Mucosa of gallbladder (tissue), 1 donor: ENCODE measurements around the gene ABTB1. TPM values are rescaled to one million over a fixed set of nuclear protein-coding genes. Genes with fewer than 3 reads are reported as not detected.
"Not testable (repeated sequence)": the region's sequence is repeated elsewhere in the genome, so short reads cannot be mapped to it uniquely, and the experiment has no call there.

Experiments used
- DNase-seq: peaks from one replicate; pipeline ENCODE4 v3.0.0-alpha.2; 2020; ENCODE audit warnings: low spot score
- total RNA-seq: library from RNA; stranded (reverse); gene quantifications from one replicate; pipeline ENCODE4 v1.2.1, GENCODE V29; 2021
- donor health status: DM: no; HTN: no; CAD: no.

ABTB1 gene
- total RNA-seq, 1 donor from 2014 or later = 57.7 TPM

DNA sequence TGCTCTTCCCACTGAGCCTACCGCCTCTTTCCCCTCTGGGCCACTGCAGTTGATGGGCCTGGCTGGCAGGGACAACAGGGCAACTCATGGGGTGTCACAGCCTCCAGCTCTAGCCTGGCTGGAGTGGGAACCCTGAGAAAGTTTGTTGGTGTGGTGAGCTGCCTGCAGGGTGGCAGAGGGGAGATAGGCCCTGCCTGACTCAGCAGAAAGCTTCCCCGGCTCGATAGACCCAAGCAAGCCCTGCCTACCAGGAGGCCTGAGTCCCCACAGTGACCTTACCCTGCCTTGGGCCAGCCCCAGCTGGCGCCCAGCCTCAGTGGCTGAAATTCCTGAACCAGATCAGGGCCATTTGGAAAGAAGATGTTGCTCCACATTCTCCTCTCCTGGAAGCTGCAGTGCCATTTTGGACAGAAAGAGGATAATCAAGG, 29.4 kb downstream of the ABTB1 start:
- no peak for DNase-seq

GRCh38 chr3:127704840-127705239, 32.1 kb downstream of the ABTB1 start:
- not testable (repeated sequence) for DNase-seq

DNA sequence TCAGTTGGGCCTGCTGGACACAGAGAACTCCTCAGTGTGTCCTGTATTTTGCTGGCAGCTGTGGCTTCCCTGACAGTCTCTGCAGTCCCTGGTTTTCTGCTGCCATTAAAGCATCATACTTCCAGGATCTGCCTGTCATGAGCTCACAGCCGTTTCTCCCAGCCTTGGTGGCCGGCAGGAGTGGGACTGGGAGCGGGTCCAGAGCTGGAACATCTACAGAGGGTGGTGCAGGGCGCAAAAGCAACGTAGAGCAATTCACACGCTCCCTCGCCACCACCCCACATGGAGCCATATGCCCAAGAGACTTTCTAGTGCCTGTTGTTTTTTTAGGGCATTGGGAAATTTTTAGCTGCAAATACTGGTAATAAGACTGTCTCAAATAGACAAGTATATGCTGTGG, 33.6 kb downstream of the ABTB1 start:
- DNase-seq = no peak

DNA sequence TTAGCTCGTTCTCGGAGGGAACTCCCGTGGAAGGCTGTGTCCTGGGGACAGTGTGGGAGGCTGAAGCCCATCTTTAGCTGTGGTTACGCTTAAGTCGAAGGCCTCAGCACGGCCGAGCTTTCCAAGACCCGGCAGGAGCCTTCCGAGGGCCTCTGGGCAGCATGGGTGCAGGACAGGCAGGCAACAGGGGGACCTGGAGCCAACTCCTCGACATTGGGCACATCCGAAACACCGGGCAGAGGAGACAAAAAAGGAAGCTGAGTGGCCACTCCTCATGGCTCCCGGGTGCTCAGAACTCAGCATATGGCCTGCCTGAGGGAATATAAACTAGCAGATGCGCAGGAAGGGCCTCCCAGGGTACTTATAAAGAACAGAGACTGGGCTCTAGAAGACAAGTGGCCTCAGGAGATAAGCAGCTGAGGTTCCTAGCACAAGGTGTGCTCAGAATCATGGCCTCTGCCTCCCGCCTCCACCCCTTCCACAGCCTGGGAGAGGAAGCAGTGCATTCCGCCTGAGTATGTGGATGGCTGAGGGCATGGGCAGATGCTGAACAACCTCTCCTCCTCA, 34.1 kb downstream of the ABTB1 start:
- DNase-seq = no peak

DNA sequence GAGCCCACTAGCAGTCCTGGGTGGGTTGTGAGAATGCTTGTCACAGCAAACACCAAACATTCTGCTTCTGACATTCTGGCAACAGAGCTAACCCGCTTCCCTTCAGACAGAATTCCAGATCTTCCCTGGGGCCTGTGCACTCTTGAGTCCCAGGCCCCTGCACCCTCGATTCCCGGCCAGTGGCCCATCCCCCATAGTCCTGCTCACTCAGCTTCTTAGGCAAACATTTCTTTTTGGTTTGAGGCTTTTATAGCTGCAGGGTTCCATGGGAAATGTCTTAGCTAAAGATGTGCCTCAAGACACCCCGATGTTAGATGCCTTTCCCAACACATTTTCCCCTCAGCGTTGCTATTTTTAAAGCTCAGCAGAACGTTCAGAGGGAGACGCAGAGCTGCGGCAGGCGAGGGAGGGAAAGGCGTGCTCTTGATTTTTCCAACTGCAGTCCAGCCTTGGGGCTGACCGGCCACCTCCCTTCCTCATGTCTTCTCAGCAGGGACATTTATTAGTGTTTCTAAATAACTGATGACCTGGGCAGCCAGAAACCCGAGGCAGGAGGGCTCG, 35.2 kb downstream of the ABTB1 start:
- DNase-seq = no peak

- DNase-seq = no peak
Measured at GRCh38 chr3:127708837-127709236, 36.1 kb downstream of the ABTB1 start.

GRCh38 chr3:127709320-127710060, 36.7 kb downstream of the ABTB1 start:
- no peak for DNase-seq

DNA sequence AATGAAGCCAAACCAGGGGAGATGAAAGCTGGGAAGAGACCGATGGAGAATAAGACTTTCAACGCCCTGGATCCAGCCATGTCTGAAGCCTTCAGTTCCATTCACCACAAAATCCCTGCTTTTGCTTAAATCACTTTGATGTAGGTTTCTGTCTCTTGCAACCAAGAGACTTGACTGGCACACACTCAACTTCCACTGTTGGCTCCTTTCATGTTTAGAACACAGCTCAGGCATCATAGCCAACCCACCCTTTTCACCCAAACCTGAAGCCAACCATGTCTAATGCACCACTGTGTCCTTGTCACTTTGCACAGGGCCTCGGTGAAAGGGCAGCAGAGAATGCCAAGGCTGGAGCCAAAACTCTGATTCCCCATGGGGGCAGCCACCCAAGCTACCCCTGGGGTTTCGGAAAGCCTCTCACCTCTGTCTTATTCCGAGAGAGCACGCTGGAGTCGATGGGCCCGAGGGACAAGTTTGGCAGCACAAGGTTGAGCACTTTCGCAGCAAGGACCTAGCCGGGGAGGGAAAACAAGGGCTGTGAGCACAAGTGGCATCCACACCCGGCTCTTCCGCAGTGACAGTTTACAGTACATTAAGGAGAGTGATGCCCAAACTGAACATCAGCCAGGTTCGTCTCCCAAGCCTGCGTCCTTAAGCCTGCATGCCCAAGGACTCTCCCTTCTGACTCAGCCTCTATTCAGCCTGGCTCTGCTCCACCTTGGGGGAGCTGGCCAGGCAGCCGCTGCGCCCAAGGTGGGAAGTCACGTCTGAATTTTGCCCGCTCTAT, 37.6 kb downstream of the ABTB1 start:
- no peak for DNase-seq

DNA sequence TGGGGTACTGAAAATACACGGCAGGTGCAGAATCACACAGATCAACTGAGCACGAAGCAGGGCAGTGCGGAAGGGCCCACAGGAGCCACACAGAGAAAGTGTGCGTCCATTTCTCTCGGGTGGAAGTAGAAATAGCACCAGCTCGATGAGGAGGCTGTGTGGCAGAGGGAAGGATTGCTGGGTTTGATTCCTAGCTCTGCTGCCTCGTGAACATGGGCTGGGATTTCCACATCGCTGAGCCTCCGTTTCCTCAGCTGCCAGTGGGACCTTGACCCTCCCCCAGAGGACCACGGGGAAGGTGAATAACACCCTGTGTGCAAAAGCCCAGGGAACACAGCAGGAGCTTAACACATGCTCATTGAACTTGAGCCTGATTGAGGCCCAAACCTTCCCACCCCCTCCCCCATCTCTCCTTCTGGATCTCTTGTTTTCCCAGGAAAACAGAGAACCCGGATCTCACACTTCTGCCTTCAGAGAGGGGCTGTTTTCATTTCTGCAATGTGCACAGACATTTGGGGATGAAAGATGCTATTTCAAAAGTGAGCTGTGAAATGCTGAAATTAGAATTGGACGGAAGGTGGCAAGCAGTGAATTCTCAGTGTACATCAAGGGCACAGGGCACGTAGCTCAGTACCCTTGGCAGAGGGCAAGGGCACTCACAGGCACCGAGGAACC, 38.4 kb downstream of the ABTB1 start:
- DNase-seq = no peak

DNA sequence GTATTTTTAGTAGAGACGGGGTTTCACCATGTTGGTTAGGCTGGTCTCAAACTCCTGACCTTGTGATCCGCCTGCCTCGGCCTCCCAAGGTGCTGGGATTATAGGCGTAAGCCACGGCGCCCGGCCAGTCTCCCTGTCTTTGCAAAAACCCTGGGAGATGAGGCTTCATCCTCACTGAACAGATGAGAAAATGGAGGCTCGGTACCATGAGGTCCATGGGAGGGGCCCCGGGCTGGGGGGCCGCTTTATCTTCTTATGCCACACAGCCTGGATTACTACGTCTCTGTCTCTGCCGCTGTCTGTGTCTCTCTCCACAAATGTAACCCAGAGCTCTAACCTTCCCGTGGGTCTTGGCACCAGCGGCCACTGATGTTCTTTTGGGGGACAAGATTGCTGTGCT, 39.1 kb downstream of the ABTB1 start:
- DNase-seq = no peak

DNA sequence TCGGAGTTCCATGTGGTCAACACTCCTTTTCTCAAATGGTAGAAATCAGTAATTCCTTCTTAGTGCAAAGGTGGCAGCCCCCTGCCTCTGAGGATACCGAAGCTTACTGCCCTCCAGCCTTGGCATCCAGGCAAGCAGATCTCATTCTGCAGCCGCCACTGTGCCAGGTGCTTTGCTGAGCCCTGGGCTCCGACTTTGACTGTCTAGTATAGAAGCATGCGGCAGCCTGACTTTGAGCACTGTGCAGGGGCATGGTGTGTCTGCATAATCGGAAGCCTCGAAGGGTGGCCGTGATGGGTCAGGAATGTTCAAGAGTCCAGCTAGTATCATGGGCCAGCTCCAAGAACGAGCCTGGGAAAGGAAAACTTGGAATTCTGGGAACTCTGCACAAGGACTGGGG, 39.7 kb downstream of the ABTB1 start:
- DNase-seq = no peak

GRCh38 chr3:127712881-127713771, 40.4 kb downstream of the ABTB1 start:
- DNase-seq = no peak

DNA sequence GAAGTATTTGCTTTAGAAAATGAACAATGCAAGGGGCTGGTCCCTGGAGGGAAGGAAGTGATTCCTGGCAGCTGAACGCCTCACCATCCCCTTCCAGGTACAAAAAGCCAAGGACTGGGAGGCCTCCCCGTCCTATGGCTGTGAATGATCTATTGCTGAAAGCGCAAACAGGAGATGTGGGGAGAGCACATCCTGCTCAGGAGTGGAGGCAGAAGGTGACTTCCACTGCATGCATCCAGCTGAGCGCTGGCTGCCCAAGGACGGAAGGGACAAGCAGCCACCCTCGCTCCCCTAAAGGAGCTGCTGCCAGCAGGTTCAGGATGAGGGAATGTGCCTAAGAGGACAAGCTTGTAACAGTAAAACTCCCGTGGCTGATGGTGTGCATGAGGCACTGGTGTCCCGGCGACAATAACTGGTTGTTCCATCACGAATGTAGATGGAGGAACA, 41.4 kb downstream of the ABTB1 start:
- no peak for DNase-seq

GRCh38 chr3:127714866-127715265, 42.1 kb downstream of the ABTB1 start:
- DNase-seq = no peak

DNA sequence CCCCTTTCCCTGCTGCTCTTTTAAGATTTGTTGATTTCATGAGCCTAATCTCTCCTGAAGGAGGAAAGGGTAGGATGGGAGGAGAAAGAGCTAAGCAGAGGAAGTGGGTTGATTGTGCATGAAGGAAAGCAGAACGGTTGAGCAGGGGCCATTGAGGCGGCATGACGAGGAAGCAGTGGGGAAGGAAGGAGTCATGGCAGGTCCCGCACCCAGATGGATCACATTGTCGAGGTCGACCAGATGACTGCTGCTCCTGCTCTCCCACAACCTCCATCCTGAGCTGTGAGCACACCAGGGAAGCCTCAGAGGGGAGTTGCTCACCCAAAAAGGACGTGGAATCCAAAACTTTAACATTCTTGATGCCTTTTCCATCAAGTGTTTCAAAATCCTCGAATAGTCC, 42.8 kb downstream of the ABTB1 start:
- DNase-seq = no peak

DNA sequence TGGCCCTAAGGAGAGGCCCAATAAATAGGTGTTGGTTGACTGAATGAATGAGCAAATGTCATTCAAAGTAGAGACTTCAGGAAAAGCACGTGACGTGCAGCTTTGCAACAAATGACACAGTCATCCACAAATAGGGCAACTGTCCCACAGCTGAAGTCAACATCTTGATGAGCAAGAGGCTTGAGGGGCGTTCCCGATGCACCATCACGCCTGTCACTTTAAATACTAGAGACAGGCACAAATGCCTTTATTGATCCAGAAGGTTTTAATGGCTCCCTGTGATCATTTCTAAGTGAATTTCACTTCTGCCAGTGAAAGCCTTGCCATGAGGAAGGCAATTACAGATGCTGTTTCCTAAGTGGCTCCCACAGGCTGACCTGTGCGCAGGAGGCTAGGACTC, 43.6 kb downstream of the ABTB1 start:
- no peak for DNase-seq

DNA sequence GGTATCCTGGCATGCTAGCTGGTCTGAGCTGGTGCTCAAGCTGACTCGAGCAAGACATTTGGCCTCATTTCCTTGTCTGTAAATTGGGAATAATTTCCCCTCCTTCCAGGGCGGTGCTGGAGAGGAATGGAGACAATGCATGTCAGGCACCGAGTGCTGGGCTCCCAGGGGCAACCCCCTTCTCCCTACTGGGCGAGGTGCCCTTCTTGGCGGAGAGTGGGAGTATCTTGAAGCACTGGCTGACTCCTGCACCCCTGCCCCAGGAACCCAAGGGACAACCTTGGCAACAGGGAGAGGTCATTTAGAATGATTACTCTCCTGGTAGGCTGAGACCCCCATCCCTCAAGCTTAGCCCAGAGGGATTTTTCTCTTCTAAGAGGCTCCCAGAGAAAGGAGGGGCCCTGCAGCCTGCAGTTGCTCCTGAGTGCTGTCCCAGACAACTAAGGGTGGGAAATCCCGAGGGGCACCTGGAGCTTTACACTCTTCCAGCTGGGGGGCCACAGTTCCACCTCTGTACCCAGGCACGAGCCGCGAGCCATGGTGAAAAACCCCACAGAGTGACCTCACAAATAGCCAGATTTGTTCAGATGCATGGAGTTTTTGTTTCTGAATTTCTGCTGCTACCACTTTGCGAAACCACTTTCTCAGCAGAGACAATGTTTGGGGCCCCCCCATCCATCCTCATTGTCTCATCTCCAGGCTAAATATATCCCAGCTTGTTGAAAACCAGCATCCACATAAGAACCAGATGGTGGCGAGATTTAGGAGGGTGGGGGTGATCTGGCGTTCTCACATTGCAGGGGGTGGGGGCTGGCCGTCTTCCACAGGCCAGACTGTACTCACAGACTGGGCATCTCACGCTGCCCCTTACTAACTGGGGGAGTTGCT, 44.8 kb downstream of the ABTB1 start:
- DNase-seq = no peak

DNA sequence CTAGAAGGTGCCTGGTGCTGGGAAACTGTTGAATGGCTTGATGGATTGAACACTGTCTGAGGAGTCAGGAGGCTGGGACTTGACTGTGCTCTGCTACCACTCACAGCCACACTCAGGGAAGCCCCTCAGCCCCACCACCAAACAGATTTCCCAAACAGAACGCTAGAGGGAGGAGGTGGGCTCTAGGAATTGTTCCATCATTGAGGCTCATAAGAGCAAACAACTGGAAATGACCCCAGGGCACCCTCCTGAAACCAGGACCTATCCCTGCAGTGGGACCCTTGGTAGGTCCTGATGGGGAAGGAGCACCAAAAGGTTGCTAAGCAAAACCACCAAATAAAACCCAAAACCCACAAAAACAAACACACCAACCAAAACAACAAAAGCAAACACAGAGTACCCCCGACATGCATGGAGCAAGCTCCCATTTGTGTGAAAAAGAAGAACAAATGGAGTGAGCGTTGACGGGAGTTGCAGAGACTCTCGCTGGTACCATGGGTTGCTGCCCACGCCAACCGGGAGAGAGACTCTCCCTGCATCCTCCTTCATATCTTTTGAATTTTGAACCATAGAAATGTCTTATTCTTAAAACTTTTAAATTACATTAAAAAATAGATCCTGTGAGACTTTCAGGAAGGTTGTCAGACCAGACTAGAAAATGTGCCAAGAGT, 45.6 kb downstream of the ABTB1 start:
- no peak for DNase-seq

DNA sequence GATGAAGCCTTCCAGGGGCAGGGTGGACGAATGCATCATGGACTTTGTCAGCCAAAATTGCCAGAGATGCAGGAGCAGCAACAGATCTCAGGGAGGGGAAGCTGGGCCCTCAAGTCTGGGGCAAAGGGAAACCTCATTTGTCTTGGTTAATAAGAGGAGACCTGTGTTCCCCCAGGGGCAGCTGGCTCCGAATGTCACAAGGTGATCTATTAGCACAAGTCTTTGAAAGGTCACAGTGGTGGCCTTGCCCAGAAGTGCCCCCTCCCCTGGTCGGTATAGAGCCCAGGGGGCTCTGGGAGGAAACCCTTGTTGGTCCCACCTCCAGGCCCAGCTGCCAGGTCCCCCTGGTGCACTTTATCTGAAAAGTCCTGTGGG, 46.2 kb downstream of the ABTB1 start:
- DNase-seq = no peak
